B cell (primary cell): ENCODE results near the gene CRYGN. TPM values are rescaled to one million over a fixed set of nuclear protein-coding genes. Genes with fewer than 3 reads are reported as not detected.

ENCODE experiments used
- polyA plus RNA-seq: library from polyadenylated mRNA; depleted of rRNA; stranded (reverse); fragments of >200 nt; gene quantifications from 2 replicates; pipeline ENCODE4 v1.2.3, GENCODE V29; 2012
- small RNA-seq: library from RNA; depleted of rRNA; stranded (forward); fragments of <200 nt; gene quantifications from one replicate; pipeline ENCODE3, GENCODE V24; 2012; ENCODE audit warnings: low replicate concordance, low read depth; ENCODE audit not compliant: insufficient read length
- total RNA-seq, 2 donors: library from RNA; stranded (reverse); fragments of 120-200 nt in 1 of 2; gene quantifications; 1 replicate in 1 of 2; 2 replicates in 1 of 2; pipeline versions ENCODE4 v1.2.3 to v1.2.4, GENCODE V29; 2013 to 2022

Gene CRYGN
- total and polyA plus RNA-seq, 2 donors (not counting 1 experiment from before 2014, with no cell fraction given), result not detected

Small RNAs within 50 kb of the gene (small RNA-seq; reads per million reads assigned to genes)
- gene MIR3907, result not detected
- gene RN7SL76P, result not detected

Other genes with a start within 250 kb of the CRYGN start
- 3.1 and 4.2 TPM in 2 replicates for gene H2BK1, start 229.7 kb downstream of the CRYGN start, total RNA-seq
- gene H2BK1, start 229.7 kb downstream of the CRYGN start, polyA plus RNA-seq, result not detected in 2 replicates
- gene ABCF2, start 212.9 kb downstream of the CRYGN start, total RNA-seq, result 27.1 and 30.2 TPM in 2 replicates
- gene ABCF2, start 212.9 kb downstream of the CRYGN start, polyA plus RNA-seq, result 12.5 and 16.1 TPM in 2 replicates
- gene CHPF2, start 207.7 kb downstream of the CRYGN start, total RNA-seq, result 39.4 and 44.0 TPM in 2 replicates
- gene CHPF2, start 207.7 kb downstream of the CRYGN start, polyA plus RNA-seq, result 28.8 and 39.9 TPM in 2 replicates
- 0.29 TPM in 1 of 2 replicates, not detected in the other for gene SMARCD3, start 191.4 kb downstream of the CRYGN start, total RNA-seq
- 1.0 and 1.4 TPM in 2 replicates for gene SMARCD3, start 191.4 kb downstream of the CRYGN start, polyA plus RNA-seq
- gene NUB1, start 98.3 kb downstream of the CRYGN start, total RNA-seq, result 95.4 and 104 TPM in 2 replicates
- 55.0 and 65.2 TPM in 2 replicates for gene NUB1, start 98.3 kb downstream of the CRYGN start, polyA plus RNA-seq
- gene WDR86, start 30.1 kb downstream of the CRYGN start, total RNA-seq, result 1.4 and 1.7 TPM in 2 replicates
- 1.5 and 2.4 TPM in 2 replicates for gene WDR86, start 30.1 kb downstream of the CRYGN start, polyA plus RNA-seq
- gene RHEB, start 79.8 kb upstream of the CRYGN start, total RNA-seq, result 32.0 and 40.3 TPM in 2 replicates
- 9.3 and 24.8 TPM in 2 replicates for gene RHEB, start 79.8 kb upstream of the CRYGN start, polyA plus RNA-seq